HFF-Myc (cell line): ENCODE data around the gene GTPBP3.

ENCODE experiments used
- DNase-seq: peaks from one replicate; pipeline ENCODE4 v3.0.0-alpha.2; 2011; ENCODE audit warnings: low read depth; ENCODE audit errors: extremely low read depth
- H3K4me3 ChIP-seq: replicated peaks from 2 replicates; pipeline ENCODE4 v1.5.1; 2011; ENCODE audit warnings: low read depth, mild to moderate bottlenecking, control low read depth, low read length
- CTCF ChIP-seq: IDR thresholded peaks from 2 replicates; pipeline ENCODE4 v1.5.1; 2012; ENCODE audit warnings: mild to moderate bottlenecking, low read depth, low read length, control low read depth; ENCODE audit errors: missing control alignments

Gene GTPBP3

GRCh38 chr19:17296976-17297375, 40.4 kb upstream of the GTPBP3 start:
- no peak for TF ChIP-seq CTCF
- no peak for DNase-seq
- H3K4me3 ChIP-seq, result no peak overlapping the region

GRCh38 chr19:17300992-17301619, 36.2 kb upstream of the GTPBP3 start:
- no peak for TF ChIP-seq CTCF
- H3K4me3 ChIP-seq, result no peak overlapping the region
- DNase-seq, result no peak

GRCh38 chr19:17302391-17303166, 34.8 kb upstream of the GTPBP3 start:
- peak overlapping the region; percentile 43 for H3K4me3 ChIP-seq
- no peak for DNase-seq
- no peak for TF ChIP-seq CTCF

GRCh38 chr19:17303167-17303939, 34.0 kb upstream of the GTPBP3 start, which contains the start of gene ABHD8:
ABHD8 (minus strand) TSS chr19:17303425; CDS start chr19:17301616, 1,809 bp downstream.
- peak within 1 kb of the TSS; percentile 43 for H3K4me3 ChIP-seq
- TF ChIP-seq CTCF, result peak; percentile 27
- DNase-seq, result peak; percentile 78

GRCh38 chr19:17303940-17304267, 33.4 kb upstream of the GTPBP3 start:
- no peak for DNase-seq
- H3K4me3 ChIP-seq, result no peak overlapping the region
- TF ChIP-seq CTCF, result no peak

- no peak for TF ChIP-seq CTCF
- no peak for DNase-seq
- no peak overlapping the region; the same call in 1 of the 2 replicates for H3K4me3 ChIP-seq
These were observed 32.8 kb upstream of the GTPBP3 start for GRCh38 chr19:17304386-17305215.
